Astrocyte (in vitro differentiated cells and primary cell): ENCODE measurements around the gene H1-8. TPM values are rescaled to one million over a fixed set of nuclear protein-coding genes. Genes with fewer than 3 reads are reported as not detected.

Experiments used
- DNase-seq: peaks from one replicate; pipeline ENCODE4 v3.0.0-alpha.2; 2010; ENCODE audit warnings: low read depth
- FAIRE-seq: peaks from 2 replicates; lab custom pipeline; 2011; peaks lifted over from hg19 to GRCh38; lab: Jason Lieb, UNC
- H2AFZ ChIP-seq: 2 replicates; pipeline ENCODE4 v1.6.0; 2012; ENCODE audit warnings: low read depth, low read length, inconsistent platforms
- H3K27ac ChIP-seq: 2 replicates; pipeline ENCODE4 v1.5.1; 2011; ENCODE audit warnings: low read depth, low read length, inconsistent platforms
- H3K27me3 ChIP-seq: 2 replicates; pipeline ENCODE4 v1.6.0; 2011; ENCODE audit warnings: low read length, inconsistent platforms; ENCODE audit not compliant: insufficient read depth
- H3K36me3 ChIP-seq: 2 replicates; pipeline ENCODE4 v1.5.1; 2011; ENCODE audit warnings: low read length, inconsistent platforms; ENCODE audit not compliant: insufficient read depth
- H3K4me1 ChIP-seq: 2 replicates; pipeline ENCODE4 v1.5.1; 2011; ENCODE audit warnings: low read length, inconsistent platforms; ENCODE audit not compliant: insufficient read depth
- H3K4me2 ChIP-seq: 2 replicates; pipeline ENCODE4 v1.6.0; 2012; ENCODE audit warnings: low read length, inconsistent platforms
- H3K4me3 ChIP-seq: 2 replicates; pipeline ENCODE4 v1.5.1; 2011; ENCODE audit warnings: low read depth, mild to moderate bottlenecking, low read length, inconsistent platforms; ENCODE audit not compliant: insufficient read depth
- H3K79me2 ChIP-seq: 2 replicates; pipeline ENCODE4 v1.6.0; 2012; ENCODE audit warnings: mild to moderate bottlenecking, low read length, inconsistent platforms; ENCODE audit not compliant: insufficient read depth
- H3K9ac ChIP-seq: 2 replicates; pipeline ENCODE4 v1.6.0; 2012; ENCODE audit warnings: mild to moderate bottlenecking, low read length, inconsistent platforms
- H3K9me3 ChIP-seq: 2 replicates; pipeline ENCODE4 v1.5.1; 2012; ENCODE audit warnings: low read depth, mild to moderate bottlenecking, low read length, inconsistent platforms; ENCODE audit not compliant: insufficient read depth
- H4K20me1 ChIP-seq: 2 replicates; pipeline ENCODE4 v1.6.0; 2012; ENCODE audit warnings: low read length, inconsistent platforms; ENCODE audit not compliant: insufficient read depth
- H3K27ac Mint-ChIP-seq: one replicate; pipeline ENCODE4 v1.8.0; 2021; ENCODE audit warnings: mild to moderate bottlenecking, mixed read lengths; ENCODE audit not compliant: unreplicated experiment
- H3K27me3 Mint-ChIP-seq: one replicate; pipeline ENCODE4 v1.8.0; 2021; ENCODE audit warnings: low read depth, mixed read lengths; ENCODE audit not compliant: unreplicated experiment
- H3K36me3 Mint-ChIP-seq: one replicate; pipeline ENCODE4 v1.8.0; 2021; ENCODE audit warnings: low read depth, mixed read lengths; ENCODE audit not compliant: unreplicated experiment
- H3K4me1 Mint-ChIP-seq: one replicate; pipeline ENCODE4 v1.8.0; 2021; ENCODE audit warnings: low read depth, mixed read lengths; ENCODE audit not compliant: unreplicated experiment
- H3K4me3 Mint-ChIP-seq: one replicate; pipeline ENCODE4 v1.8.0; 2021; ENCODE audit warnings: mild to moderate bottlenecking, moderate library complexity, mixed read lengths; ENCODE audit not compliant: unreplicated experiment
- H3K9me3 Mint-ChIP-seq: one replicate; pipeline ENCODE4 v1.8.0; 2021; ENCODE audit warnings: mild to moderate bottlenecking, mixed read lengths; ENCODE audit not compliant: unreplicated experiment
- EZH2 ChIP-seq: IDR thresholded peaks from 2 replicates; pipeline ENCODE4 v1.6.1; 2012; ENCODE audit warnings: mild to moderate bottlenecking, low read length, inconsistent platforms; ENCODE audit not compliant: insufficient read depth
- total RNA-seq: library from RNA; stranded (reverse); gene quantifications from 2 replicates; pipeline ENCODE4 v1.2.1, GENCODE V29; 2021
- TF ChIP-seq, protein P1 (sequence below): IDR thresholded peaks from 2 replicates; pipeline ENCODE4 v1.5.1; 2011; ENCODE audit warnings: low read depth, mild to moderate bottlenecking, inconsistent platforms, low read length, moderate library complexity; ENCODE audit not compliant: insufficient read depth

H1-8 gene
- total RNA-seq, 1 donor from 2014 or later, result not detected

GRCh38 chr3:129561619-129562248 lies 18.8 kb downstream of the H1-8 start:
- Mint-ChIP-seq H3K4me3 (no peak overlapping the region), H3K9me3 (no peaks in the 10 kb centered on the region), H3K27ac (no peak overlapping the region), H3K4me1 (peaks cover 24% of the 10 kb centered on the region), H3K36me3 (peaks cover 19% of the 10 kb centered on the region), H3K27me3 (no peaks in the 10 kb centered on the region)
- FAIRE-seq (no peak), DNase-seq (no peak)
- no peaks in the 10 kb centered on the region for H3K36me3 ChIP-seq
- no peaks in the 10 kb centered on the region for H3K79me2 ChIP-seq
- H4K20me1 ChIP-seq, result no peaks in the 10 kb centered on the region
- TF ChIP-seq, protein P1, sequence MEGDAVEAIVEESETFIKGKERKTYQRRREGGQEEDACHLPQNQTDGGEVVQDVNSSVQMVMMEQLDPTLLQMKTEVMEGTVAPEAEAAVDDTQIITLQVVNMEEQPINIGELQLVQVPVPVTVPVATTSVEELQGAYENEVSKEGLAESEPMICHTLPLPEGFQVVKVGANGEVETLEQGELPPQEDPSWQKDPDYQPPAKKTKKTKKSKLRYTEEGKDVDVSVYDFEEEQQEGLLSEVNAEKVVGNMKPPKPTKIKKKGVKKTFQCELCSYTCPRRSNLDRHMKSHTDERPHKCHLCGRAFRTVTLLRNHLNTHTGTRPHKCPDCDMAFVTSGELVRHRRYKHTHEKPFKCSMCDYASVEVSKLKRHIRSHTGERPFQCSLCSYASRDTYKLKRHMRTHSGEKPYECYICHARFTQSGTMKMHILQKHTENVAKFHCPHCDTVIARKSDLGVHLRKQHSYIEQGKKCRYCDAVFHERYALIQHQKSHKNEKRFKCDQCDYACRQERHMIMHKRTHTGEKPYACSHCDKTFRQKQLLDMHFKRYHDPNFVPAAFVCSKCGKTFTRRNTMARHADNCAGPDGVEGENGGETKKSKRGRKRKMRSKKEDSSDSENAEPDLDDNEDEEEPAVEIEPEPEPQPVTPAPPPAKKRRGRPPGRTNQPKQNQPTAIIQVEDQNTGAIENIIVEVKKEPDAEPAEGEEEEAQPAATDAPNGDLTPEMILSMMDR, result no peak
- TF ChIP-seq EZH2, result no peak
- H3K27ac ChIP-seq, result peak overlapping the region; percentile 18
- peaks cover 40% of the 10 kb centered on the region for H3K4me1 ChIP-seq
- H3K9ac ChIP-seq, result peak overlapping the region; percentile 58
- H3K4me2 ChIP-seq, result peak overlapping the region; percentile 64
- no peaks in the 10 kb centered on the region for H3K9me3 ChIP-seq
- no peak overlapping the region for H2AFZ ChIP-seq
- H3K27me3 ChIP-seq, result no peaks in the 10 kb centered on the region
- no peak overlapping the region for H3K4me3 ChIP-seq

DNA sequence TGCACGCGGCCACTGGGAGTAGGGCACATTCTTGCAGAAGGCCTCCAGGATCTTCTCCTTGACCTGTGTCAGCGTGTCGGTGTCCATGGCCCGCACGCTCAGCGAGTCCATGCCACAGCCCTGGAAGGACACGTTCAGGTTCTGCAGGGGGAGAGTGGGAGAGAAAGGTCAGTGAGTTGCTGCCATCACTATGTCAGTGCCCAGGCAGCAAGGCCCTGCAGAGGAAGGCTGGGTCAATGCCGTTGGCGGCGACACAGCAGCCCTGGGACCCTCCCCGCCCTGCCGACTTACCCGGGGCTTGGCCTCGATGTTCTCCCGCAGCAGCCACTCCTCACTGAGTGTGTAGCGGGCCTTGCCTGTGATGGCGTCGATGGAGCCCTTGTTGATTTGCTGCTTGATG lies 19.8 kb downstream of the H1-8 start:
- Histone ChIP-seq H2AFZ (no peak overlapping the region), H3K79me2 (no peaks in the 10 kb centered on the region), H3K27ac (no peak overlapping the region), H3K36me3 (no peaks in the 10 kb centered on the region), H3K4me2 (no peak overlapping the region), H3K9me3 (no peaks in the 10 kb centered on the region), H3K9ac (no peak overlapping the region), H4K20me1 (no peaks in the 10 kb centered on the region), H3K4me3 (no peak overlapping the region), H3K27me3 (no peaks in the 10 kb centered on the region), H3K4me1 (peaks cover 33% of the 10 kb centered on the region)
- DNase-seq (no peak), FAIRE-seq (no peak)
- H3K4me3 Mint-ChIP-seq, result no peak overlapping the region
- H3K4me1 Mint-ChIP-seq, result peaks cover 18% of the 10 kb centered on the region
- no peak overlapping the region for H3K27ac Mint-ChIP-seq
- peaks cover 11% of the 10 kb centered on the region for H3K36me3 Mint-ChIP-seq
- TF ChIP-seq EZH2, result no peak
- TF ChIP-seq, protein P1, result no peak
- H3K27me3 Mint-ChIP-seq, result no peaks in the 10 kb centered on the region
- no peaks in the 10 kb centered on the region for H3K9me3 Mint-ChIP-seq

DNA sequence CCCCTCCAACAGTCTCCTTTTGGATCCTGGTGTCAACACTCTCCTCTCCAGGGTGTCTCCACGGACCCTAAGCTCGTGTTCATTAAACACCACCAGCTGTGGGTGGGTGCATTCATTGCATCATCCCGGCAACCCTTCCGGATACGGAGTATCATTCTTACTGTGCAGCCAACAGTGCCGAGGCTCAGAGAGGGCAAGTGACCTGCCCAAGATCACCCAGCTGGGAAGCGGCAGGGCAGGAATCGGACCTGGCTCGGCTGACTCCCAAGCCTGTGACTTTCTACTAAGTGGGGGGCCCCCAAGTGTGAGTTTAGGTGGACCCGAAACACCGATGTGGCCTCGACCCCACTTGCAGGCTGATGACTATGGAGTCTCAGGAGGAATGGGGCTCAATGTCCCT lies 20.4 kb downstream of the H1-8 start:
- no peaks in the 10 kb centered on the region for H3K27me3 ChIP-seq

More for the DNA sequence above, 20.4 kb downstream of the H1-8 start:
- Mint-ChIP-seq H3K4me3 (no peak overlapping the region), H3K9me3 (no peaks in the 10 kb centered on the region), H3K27me3 (no peaks in the 10 kb centered on the region), H3K36me3 (peaks cover 5% of the 10 kb centered on the region), H3K4me1 (peaks cover 13% of the 10 kb centered on the region), H3K27ac (no peak overlapping the region)
- Histone ChIP-seq H3K9ac (no peak overlapping the region), H2AFZ (no peak overlapping the region), H3K4me3 (no peak overlapping the region), H3K36me3 (no peaks in the 10 kb centered on the region), H3K27ac (no peak overlapping the region), H3K9me3 (no peaks in the 10 kb centered on the region), H3K4me1 (peaks cover 28% of the 10 kb centered on the region), H3K4me2 (no peak overlapping the region), H3K79me2 (no peaks in the 10 kb centered on the region), H4K20me1 (no peaks in the 10 kb centered on the region)
- no peak for TF ChIP-seq EZH2
- TF ChIP-seq, protein P1, result no peak
- no peak for FAIRE-seq
- no peak for DNase-seq
